GM19452 (cell line): ENCODE measurements around the gene HAUS1.
A peak's percentile ranks its signal among the peaks of the same experiment; 100 is the strongest.
"Not testable (repeated sequence)": the region's sequence is repeated elsewhere in the genome, so short reads cannot be mapped to it uniquely, and the experiment has no call there.

Experiments
- ATAC-seq: cut with Tn5 transposase; IDR thresholded peaks from one replicate; pipeline ENCODE4 v1.9.1; 2021; ENCODE audit not compliant: unreplicated experiment

The HAUS1 gene

DNA sequence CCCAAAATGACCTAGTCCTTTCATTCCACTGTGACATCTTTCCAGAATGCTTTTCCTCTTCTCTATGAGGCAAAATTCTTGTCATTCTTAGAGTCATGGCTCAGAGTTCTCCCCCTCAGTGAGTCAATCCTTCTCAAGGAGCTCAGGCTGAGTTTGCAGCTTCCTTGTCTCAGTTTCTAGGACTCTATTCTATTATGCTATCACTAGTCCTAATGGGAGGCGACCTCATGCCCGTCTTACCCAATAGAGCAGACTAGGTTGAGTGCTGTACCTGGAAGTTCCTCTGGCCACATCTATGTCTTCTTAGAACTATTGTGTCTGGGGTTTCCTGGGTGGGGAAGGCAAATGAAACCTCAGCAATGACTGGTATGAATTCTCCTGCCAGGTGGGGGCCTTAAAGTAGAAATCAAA lies 51.5 kb downstream of the HAUS1 start:
- no peak for ATAC-seq

GRCh38 chr18:46156124-46156745 lies 52.0 kb downstream of the HAUS1 start:
- no peak for ATAC-seq

- ATAC-seq = no peak
Observed at GRCh38 chr18:46156843-46157242, 52.7 kb downstream of the HAUS1 start.

DNA sequence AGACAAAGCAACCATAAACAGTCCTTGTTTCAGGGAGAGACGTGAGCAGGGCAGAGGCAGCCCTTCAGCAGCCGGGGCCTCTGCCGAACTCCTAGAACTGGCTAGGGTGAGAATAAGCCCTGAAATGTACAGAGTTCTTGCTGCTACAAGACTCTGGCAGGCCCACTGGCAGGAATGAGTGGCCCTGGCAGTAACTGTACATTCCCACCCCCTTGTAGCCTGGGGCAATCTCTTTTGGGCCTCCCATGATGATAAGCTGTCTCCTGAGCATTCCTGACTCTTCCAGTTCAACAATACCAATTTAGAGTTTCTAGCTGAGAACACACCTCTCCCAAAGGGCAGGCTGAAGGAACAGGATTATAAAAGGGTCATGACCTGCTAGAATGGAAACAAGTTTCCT lies 54.3 kb downstream of the HAUS1 start:
- ATAC-seq = no peak

DNA sequence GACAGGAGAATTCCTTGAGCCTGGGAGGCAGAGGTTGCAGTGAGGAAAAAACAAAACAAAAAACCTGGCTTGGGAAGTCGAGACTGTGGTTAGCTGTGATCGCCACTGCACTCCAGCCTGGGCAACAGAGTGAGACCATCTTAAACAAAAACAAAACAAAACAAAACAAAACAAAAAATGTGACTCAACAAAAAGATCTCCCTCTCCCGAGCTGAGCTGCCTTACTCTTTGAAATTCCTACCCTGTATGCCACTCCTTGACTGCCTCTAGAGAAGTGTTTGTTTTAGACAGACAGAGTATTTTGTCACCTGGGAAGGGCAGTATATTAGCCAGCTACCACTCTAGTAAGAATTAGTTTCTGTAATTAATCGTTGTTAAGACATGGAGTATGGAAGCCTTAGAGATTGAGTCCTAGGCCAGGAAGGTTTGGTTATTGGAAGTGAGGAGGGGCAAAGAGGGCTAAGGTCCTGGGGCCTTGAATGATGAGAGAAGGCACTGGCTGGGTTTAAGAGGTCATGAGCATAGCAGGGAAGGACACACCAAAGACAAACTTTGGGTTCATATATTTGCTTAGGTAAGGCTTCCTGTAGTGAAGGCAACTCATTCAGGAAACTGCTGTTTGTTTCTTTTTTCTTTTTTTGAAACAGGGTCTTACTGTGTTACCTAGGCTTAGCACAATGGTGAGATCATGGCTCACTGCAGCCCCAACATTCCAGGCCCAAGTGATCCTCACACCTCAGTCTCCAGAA lies 56.0 kb downstream of the HAUS1 start:
- ATAC-seq = no peak

GRCh38 chr18:46160840-46161239 lies 56.7 kb downstream of the HAUS1 start:
- not testable (repeated sequence) for ATAC-seq

- no peak for ATAC-seq
Observed at GRCh38 chr18:46161703-46162396, 57.7 kb downstream of the HAUS1 start.

DNA sequence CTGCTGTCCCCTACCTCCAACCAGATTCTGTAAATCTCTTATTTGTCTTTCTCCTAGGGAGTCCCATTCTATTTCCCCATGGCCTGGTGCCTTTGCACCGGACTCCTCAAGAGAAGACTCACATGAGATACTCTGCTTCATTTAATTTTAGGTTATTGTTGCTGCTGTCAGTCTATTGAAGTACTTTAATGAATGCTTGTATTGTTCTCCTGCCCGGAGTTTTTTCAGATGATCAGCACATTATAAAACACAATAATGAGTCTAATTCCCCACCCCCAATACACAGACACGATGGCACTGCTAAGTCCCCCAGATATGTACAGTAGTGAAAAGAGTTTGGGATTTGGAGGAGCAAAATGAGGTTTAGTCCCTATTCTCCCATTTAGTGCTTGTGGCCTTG lies 58.9 kb downstream of the HAUS1 start:
- ATAC-seq = no peak

DNA sequence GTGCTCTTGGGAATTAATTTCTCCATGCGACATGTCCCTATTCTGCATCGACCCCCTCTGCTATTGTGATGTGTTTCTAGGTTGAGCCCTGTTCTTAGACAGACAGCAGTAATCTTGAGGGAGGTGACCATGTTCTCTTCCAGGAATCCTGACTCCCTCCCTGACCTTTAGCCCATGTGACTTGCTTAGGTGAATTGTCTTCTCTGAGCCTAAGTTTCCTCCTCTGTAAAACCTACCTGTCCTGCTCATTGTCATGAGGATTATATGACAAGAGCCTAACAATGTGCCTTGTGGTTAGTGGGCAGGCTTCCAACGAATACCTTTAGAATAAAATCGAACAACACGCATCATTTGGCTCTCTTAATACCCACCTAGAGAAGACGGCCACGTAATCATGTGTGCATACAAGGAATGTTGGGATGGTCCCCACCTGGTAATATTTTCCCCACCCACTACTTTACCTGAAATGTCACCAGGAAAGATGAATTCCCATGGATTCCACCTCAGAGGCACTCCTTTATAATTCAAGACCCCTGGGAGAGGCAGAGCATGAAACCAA lies 59.8 kb downstream of the HAUS1 start:
- no peak for ATAC-seq

GRCh38 chr18:46164502-46164901 lies 60.3 kb downstream of the HAUS1 start:
- not testable (repeated sequence) for ATAC-seq

DNA sequence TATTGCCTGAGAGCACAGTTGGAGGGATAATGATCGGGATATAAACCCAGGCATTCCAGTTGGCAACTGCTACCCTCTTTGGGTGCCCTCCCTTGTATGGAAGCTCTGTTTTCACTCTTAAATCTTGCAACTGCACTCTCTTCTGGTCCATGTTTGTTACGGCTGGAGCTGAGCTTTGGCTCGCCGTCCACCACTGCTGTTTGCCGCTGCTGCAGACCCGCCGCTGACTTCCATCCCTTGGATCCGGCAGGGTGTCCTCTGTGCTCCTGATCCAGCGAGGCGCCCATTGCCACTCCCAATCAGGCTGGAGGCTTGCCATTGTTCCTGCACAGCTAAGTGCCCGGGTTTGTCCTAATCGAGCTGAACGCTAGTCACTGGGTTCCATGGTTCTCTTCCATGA lies 60.7 kb downstream of the HAUS1 start:
- no peak for ATAC-seq

GRCh38 chr18:46166261-46166970 lies 62.2 kb downstream of the HAUS1 start:
- no peak for ATAC-seq

- peak; percentile 97 for ATAC-seq
Observed at GRCh38 chr18:46167971-46168370, 63.8 kb downstream of the HAUS1 start.

DNA sequence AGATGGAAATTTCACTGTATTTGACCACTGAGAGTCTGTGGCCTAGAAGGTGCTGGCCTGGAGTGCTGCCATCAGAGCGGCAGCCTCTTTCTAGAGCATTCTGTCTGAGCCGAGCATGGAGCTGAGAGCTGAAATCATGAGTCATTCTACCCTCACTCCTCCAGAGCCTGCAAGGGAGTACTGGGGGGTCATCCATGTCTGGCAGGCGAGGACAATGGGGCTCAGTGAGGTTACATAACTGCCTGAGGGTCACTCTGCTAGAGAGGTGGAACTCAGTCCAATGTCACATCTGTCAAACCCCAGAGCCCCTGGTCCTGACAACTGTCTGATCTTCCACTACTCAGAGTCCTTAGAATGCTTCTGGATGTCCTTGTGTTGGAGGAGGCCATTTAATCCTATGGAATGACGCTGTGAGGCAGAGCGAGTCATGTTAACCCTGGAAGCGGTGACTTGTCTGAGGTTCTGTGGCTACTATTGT lies 65.3 kb downstream of the HAUS1 start:
- no peak for ATAC-seq

GRCh38 chr18:46171331-46171730 lies 67.1 kb downstream of the HAUS1 start:
- ATAC-seq = no peak

- ATAC-seq = peak; percentile 82
Observed at GRCh38 chr18:46173393-46174341, 69.5 kb downstream of the HAUS1 start.

DNA sequence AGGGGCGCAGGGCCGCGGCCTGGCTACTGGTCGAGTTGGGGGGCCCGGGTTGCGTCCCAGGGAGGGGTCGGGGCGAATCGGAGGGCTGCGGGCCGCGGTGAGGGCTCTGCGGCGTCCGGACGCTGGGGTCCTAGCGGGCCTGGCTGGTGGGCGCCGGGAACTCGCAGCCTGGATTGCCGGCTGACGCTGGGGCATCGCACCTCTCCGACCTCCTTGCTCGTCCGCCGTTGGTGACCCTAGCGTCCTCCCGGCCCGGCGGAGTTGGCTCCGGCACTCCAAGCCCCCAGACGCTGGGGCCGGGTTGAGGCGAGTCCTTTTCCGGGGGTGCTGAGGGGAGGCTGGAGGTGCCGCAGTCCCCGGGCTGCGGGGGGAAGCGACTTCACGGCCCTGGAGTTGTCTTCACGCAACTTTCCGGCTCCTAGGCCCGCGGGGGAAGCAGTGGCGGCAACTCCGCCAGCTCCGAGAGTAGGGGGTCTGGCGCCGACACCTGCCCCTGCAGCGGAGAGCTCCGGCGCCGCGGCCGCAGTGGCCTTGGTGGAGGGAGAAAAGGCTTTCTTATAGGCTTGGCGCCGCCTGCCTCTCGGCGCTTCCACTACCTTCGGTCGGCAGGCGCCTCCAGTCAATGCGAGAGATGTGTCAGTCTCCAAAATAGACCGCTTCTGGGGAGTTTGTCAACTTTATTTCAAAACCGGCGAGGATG lies 70.3 kb downstream of the HAUS1 start:
- ATAC-seq = peak; percentile 20

DNA sequence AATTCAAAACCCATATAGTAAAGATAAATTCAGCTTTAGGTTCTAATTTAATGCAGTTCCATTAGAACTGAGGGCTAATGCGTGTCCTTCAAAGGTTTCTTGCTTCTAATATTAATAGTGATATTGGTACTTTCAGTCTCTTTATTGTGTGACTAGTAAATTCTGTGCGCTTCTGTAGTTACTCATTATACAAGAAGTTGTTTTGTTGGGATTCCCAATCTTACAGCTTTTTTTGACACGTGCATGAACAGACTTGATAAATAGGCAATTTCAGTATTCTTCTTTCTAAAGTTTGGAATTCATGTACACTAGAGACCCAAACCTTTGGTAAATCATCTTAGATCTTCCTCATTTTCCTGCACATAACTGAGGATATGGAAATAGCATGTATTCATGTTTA lies 71.8 kb downstream of the HAUS1 start:
- no peak for ATAC-seq
